Stimulated activated CD8-positive, alpha-beta memory T cell treated with anti-CD3 and anti-CD28 coated beads, Interleukin-7, amount 100 ng/mL, for 24 hours (primary cell): ENCODE measurements around the gene XRCC6.
"Not testable (repeated sequence)": the region's sequence is repeated elsewhere in the genome, so short reads cannot be mapped to it uniquely, and the experiment has no call there.

Experiments
- DNase-seq: peaks from one replicate; pipeline ENCODE4 v3.0.0-alpha.2; 2020; ENCODE audit warnings: low read depth

XRCC6 gene

DNA sequence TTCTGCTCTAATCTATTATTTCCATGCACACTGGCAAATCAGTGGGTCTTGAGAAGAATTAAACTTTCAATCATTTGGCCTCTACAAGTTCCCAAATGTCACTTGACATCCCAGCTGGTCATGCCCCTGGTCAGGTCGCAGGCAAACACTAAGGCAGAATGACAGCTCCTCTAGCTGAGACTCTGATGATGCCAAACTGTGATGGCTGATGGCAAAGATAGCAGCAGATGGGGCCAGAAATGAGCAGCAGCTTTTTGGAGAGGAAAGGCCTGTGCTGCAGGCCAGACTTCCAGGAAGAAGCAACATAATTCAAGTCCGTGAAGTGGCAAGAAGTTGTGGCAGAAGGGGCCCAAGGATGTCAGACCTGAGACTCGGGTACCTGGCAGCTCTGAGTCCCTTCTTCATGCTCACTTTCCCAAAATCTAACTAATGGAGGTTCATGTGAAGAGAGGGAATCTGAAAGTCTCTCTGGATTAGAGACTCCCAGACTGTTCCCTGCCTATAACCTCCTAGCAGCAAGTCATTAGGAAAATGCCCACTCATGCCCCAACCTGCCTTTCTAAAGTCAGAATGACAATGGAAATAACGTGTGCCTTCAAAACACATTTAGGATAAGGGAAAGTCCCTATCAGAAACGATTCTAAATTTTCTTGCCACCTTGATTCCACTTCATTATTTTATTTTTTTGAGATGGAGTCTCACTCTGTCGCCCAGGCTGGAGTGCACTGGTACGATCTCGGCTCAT lies 22.0 kb upstream of the XRCC6 start:
- DNase-seq: no peak

DNA sequence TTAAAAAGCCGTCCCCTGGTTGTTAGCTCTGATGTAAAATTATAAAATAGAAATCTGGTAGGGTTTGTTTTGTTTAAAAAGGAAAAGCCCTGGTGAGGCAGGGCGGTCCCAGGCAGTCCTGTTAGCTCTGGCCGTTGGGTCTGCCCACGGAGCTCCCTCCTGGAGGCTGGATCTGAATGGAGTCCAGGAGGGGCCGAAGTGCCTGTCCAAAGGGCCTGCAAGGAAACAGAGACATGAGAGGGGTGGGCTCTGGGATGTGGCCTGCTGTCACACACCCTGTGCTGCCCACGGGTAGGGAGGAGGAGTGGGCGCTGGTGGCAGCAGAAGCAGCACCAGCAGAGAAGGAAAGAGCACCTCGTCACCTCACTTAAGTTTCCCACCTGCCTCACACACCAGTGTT lies 20.1 kb upstream of the XRCC6 start:
- DNase-seq: no peak

DNA sequence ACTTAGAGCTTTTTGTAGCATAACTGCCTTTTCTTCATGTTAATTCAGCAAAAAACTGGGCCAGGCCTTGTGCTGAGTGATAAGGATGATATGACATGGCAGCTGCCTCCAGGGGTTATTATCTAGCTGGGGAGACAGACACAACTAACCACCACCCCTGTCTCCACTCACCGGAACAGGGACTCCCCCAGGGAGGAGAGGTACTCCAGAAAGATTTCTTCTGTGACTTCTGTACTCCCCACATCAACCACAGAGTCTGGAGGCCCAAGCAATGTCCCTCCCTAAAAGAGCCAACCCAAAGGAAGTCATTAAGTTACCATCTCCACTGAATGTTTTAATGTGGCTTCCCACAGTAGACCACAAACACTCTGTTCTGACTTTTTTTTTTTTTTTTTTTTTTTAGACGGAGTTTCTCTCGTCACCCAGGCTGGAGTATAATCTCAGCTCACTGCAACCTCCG lies 17.2 kb upstream of the XRCC6 start:
- DNase-seq: peak; percentile 45

DNA sequence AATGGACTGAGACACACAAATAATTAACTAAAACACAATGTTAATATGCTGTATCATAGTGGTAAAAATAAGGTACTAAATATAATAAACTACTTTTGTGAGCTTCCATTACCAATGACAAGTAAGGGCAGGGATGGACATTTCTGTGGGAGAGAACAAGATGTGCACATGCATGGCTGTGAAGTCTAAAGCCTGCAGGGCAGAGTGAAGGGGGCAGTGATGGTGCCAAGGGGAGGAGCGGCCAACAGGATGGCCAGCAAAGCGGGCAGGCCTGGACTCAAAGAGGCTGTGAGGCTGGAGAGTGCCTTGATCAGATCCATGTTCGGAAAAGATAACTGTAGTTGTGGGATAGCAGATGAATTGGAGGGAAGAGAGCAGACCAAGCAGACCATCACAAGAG lies 12.7 kb upstream of the XRCC6 start:
- DNase-seq: no peak

DNA sequence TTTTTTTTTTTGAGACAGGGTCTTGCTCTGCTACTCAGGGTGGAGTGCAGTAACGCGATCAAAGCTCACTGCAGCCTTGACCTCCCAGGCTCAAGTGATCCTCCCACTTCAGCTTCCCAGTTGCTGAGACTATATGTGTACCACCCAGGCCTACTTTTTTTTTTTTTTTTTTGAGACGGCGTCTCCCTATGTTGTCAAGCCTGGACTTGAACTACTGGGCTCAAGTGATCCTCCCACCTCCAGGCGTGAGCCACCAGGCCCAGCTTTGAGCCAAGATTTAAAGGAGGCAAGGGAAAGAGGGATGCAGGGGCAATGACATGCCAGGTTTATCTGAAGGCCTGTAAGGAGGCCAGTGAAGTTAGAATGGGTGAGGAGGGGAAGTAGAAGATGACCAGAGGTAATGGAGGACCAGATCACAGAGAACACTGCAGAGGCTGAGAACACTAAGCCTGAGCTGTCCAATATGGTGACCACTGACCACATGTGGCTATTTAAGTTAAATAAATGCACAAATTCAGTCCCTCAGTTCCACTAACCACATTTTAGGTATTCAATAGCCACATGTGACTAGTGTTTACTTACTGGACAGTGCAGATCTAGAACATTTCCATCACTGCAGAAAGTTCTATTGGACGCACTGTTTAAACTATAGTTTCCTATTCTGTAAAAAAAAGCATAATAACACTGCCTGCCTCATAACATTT lies 8.3 kb upstream of the XRCC6 start:
- no peak for DNase-seq

DNA sequence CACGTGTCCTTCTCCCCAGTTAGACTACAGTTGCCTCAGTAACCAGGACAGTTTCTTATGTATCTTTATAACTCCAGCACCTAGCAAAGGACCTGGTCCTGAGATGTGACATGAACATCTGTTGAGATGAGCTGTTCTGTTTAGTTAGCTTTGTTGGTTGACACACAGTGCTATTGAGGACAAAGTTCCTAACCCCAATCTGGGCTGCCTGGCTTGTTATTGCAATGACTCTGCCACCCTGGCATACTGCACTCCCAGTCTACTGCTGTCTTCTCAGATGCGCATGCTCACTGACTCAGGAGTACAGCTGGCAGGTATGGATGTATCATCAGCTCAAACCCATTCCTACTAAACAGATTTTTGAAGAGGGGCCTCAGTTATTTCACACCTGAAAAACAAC lies 7.6 kb upstream of the XRCC6 start:
- no peak for DNase-seq

DNA sequence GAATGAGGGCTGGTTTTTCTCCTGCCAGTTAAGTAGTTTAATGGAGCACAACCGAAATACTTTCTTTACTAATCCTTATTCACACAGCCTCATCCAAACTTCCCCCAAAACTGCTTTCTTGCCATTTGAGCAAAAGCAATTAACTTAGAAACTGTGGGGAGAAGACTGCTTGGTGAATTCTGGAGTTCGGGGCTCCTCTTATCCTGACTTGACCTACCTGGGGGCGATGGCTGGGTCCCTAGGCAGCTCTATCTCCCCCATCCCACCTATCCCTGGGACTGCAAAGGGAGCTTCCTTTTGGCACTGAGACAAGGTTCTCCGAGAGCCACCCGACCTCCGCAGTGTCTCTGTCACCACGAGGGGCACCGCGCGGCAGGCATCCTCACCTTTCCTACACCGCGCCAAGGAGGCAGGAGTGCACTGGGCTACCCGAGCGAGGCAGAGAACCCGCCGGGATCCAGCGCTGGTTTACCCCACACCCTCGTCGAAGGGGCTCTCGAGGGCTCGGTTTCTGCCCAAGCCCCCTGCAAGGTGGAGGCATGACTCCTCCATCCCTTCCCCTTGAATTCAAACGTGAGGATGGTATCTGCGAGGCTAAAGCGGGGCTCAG lies 1.0 kb upstream of the XRCC6 start:
- no peak for DNase-seq

DNA sequence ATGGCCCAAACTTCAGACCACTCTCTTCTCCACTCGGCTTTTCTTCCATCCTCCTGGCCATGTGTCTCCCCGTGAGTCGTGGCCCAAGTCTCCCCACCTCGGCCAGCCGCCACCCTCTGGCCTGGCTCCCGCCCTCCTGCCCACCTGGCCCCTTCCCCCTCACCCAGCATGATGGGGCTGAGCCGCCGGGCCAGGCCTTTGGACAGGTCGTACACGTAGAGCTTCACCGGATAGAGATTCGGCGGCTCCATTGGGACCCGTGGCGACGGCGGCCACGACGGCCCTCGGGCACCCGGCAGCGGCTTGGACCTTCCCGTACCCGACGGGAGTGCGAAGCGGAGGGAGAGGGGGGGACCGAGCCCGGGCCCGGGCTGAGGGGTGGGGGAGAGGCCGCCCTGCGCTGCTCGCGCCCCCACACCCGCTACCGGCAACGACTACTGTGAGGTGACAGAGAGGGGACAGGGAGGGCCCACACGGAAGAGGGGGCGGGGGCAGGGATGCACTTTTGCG lies 451 bp upstream of the XRCC6 start, which contains the start of gene DESI1:
TSS of gene DESI1 (minus strand) at position 455 of the 510 bp plus-strand sequence. CDS start at position 251, 204 bp downstream.
- DNase-seq: no peak

DNA sequence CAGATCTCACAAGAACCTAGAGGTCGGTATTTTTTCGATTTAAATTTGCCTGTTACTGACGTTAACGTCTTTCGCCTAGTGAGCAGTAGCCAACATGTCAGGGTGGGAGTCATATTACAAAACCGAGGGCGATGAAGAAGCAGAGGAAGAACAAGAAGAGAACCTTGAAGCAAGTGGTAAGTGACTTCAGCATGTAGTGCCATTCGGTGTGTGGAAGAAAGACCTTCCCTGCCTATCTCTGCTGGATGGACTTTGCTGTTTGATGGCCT lies 750 bp downstream of the XRCC6 start:
- DNase-seq: no peak

DNA sequence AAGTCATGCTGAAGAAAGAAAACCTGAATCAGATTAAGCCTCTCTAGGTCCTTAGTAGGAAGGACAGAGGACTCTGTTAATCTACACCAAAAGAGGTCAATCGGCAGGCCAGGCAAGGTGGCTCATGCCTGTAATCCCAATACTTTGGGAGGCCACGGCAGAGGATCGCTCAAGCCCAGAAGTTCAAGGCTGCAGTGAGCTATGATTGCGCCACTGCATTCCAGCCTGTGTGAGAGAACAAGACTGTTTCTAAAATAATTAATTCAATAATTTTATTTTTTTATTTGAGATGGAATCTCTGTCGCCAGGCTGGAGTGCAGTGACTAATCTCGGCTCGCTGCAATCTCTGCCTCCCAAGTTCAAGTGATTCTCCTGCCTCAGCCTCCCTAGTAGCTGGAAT lies 4.5 kb downstream of the XRCC6 start:
- no peak for DNase-seq

DNA sequence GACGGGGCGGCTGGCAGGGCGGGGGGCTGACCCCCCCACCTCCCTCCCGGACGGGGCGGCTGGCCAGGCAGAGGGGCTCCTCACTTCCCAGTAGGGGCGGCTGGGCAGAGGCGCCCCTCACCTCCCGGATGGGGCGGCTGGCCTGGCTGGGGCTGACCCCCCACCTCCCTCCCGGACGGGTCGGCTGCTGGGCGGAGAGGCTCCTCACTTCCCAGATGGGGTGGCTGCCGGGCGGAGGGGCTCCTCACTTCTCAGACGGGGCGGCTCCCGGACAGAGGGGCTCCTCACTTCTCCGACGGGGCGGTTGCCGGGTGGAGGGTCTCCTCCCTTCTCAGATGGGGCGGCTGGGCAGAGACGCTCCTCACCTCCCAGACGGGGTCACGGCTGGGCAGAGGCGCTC lies 10.0 kb downstream of the XRCC6 start:
- not testable (repeated sequence) for DNase-seq

DNA sequence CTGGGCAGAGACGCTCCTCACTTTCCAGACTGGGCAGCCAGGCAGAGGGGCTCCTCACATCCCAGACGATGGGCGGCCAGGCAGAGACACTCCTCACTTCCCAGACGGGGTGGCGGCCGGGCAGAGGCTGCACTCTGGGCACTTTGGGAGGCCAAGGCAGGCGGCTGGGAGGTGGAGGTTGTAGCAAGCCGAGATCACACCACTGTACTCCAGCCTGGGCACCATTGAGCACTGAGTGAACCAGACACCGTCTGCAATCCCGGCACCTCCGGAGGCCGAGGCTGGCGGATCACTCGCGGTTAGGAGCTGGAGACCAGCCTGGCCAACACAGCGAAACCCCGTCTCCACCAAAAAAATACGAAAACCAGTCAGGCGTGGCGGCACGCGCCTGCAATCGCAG lies 10.5 kb downstream of the XRCC6 start:
- DNase-seq: not testable (repeated sequence)

DNA sequence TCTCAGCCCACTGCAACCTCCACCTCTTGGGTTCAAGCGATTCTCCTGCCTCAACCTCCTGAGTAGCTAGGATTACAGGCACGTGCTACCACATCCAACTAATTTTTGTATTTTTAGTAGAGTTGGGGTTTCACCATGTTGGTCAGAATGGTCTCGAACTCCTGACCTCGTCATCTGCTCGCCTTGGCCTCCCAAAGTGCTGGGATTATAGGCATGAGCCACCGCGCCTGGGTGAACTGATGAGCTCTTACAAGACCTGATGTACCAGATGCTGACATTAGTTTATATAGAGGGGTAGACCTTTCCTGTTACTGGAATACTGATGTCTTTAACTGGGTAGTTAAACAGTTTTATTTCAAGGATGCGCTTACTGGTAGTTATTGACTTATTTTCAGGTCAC lies 13.5 kb downstream of the XRCC6 start:
- not testable (repeated sequence) for DNase-seq

DNA sequence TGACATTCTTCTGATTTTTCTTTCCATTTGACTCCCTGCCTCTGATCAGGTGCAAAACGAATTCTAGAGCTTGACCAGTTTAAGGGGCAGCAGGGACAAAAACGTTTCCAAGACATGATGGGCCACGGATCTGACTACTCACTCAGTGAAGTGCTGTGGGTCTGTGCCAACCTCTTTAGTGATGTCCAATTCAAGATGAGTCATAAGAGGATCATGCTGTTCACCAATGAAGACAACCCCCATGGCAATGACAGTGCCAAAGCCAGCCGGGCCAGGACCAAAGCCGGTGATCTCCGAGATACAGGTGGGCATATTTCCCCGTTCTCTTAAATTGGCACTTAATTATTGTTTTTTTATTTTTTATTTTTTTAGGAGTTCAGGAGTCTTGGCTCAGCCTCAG lies 15.4 kb downstream of the XRCC6 start:
- DNase-seq: no peak

DNA sequence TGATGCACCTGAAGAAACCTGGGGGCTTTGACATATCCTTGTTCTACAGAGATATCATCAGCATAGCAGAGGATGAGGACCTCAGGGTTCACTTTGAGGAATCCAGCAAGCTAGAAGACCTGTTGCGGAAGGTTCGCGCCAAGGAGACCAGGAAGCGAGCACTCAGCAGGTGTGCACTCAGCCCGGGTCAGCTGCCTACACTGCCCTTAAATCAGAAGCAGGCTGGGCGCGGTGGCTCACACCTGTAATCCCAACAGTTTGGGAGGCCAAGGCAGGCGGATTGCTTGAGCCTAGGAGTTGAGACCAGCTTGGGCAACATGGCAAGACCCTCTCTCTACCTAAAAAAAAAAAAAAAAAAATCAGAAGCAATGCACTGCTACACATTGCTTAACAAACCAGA lies 16.5 kb downstream of the XRCC6 start:
- DNase-seq: not testable (repeated sequence)

DNA sequence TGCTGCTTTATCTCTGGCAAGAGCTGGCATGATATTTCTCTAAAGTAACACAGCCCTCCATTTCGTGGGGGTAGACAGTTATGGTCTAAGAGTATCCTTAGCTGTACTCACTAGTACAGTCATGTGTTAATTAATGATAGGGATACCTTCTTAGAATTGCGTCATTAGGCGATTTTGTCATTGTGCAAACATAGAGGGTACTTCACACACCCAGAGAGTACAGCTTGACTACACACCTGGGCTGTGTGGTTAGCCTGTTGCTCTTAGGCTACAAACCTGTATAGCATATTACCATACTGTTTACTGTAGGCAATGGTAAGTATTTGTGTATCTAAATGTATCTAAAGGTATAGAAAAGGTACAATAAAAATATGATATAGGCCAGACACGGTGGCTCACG lies 17.0 kb downstream of the XRCC6 start:
- DNase-seq: no peak

DNA sequence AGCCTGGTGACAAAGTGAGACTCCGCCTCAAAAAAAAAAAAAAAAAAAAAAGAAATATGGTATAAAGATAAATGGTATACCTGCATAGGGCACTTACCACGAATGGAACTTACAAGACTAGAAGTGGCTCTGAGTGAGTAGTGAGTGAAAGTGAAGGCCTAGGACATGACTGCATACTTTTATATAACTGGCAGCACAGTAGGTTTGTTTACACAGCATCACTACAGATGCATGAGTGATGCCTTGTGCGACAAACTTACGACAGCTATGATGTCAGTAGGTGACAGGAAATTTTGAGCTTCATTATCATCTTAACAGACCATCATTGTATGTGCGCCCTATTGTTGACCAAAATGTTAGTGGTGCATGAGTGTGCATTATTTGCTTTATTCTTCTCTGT lies 17.7 kb downstream of the XRCC6 start:
- no peak for DNase-seq

DNA sequence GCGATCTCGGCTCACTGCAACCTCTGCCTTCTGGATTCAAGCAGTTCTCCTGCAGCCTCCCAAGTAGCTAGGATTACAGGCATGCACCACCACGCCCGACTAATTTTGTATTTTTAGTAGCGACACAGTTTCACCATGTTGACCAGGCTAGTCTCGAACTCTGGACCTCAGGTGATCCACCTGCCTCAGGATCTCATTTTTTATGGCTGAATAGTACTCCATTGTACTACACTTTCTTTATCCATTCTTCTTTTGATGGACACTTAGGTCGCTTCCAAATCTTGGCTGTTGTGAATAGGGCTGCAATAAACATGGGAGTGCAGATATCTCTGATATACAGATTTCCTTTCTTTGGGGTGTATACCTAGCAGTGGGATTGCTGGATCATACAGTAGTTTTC lies 20.8 kb downstream of the XRCC6 start:
- no peak for DNase-seq

DNA sequence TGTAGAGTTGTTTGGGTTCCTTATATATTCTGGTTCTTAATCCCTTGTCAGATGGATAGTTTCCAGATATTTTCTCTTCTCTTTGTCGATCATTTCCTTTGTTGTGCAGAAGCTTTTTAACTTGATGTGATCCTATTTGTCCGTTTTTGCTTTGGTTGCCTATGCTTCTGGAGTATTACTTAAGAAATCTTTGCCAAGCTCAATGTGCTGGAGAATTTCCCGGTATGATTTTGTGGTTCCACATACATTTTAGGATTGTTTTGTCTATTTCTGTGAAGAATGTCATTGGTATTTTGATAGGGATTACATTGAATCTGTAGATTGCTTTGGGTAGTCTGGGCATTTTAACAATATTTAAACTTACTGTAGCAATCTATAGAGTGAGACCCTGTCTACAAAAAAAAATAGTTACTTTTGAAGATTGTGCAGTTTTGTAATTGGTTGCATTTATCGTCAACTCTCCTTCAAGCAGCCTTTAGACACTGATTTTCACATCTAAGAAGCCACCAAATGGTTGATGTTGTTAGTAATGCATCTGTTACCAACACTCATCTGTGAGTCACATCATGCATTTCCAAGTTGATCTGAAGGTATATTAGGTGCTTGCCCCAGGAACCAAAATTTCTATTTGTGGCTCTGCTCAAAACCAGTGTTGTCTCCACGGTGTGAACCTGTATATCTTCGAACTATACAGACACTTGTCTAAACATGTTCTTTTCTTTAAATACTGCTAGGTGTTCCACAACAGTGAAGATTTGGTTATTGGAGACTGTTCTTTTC lies 21.4 kb downstream of the XRCC6 start:
- no peak for DNase-seq

DNA sequence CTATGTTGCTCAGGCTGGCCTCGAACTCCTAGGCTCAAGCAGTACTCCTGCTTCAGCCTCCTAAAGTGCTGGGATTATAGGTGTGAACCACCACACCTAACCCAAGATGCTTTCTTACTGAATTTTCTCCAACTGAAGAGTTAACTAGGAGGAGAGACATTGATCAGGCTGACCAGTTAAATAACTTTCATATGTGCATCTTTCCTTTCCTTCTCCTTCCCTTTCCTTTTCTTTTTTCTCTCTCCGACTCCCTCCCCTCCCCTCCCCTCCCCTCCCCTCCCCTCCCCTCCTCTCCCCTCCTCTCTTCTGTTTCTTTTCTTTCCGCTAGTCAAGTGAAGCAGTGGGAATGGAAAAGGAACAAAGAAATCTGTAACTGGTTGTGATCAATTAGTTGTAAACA lies 26.7 kb downstream of the XRCC6 start:
- DNase-seq: no peak

DNA sequence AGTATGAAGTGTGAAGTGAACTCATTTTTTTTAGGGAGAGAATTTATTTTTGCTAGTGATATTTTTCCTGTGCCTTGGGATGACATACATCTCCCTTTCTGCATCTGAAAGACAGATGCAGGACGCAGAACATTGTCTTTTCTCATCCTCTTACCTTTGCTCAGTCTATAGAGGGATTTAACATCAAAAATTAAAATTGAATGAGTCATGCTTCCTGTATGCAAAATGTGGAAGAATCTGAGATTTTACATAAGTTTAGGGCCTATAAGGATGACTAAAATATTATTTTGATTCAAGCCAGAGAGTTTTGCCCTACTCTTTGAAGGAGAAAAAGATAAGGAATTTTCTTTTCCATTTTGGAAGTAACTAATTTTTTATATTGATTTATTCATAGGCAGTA lies 27.3 kb downstream of the XRCC6 start:
- no peak for DNase-seq

DNA sequence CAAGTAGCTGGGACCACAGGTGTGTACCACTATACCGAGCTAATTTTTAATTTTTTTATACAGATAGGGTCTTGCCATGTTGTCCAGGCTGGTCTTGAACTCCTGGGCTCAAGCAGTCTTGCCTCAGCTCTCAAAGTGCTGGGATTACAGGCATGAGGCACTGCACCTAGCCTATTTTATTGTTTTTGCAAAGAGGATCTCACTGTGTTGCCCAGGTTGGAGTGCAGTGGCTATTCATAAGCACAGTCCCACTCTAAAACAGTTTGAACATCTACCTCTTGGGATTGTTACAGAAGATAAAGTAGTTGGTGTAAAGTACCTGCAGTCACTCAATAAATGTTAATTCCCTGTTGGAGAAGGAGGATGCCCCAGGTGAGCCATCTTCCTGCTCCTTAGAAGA lies 29.1 kb downstream of the XRCC6 start:
- no peak for DNase-seq

DNA sequence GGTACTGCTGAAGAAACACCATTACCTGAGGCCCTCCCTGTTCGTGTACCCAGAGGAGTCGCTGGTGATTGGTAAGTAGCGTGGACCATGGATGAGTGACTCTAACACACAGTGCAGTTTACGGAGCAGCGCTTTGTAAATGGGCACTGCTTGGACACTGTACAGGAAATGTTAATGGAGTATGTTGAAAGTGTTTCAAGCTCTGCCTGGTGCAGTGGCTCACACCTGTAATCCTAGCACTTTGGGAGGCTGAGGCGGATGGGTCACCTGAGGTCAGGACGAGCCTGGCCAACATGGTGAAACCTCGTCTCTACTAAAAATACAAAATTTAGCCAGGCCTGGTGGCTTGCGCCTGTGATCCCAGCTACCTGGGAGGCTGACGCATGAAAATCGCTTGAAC lies 29.7 kb downstream of the XRCC6 start:
- no peak for DNase-seq
